SH-SY5Y (cell line): ENCODE data around the gene STXBP3.

Source experiments
- GATA2 ChIP-seq: IDR thresholded peaks from 2 replicates; pipeline ENCODE4 v1.6.1; 2011; ENCODE audit warnings: mild to moderate bottlenecking, low read depth, low read length
- GATA3 ChIP-seq: IDR thresholded peaks from 2 replicates; pipeline ENCODE4 v1.6.1; 2011; ENCODE audit warnings: low read depth, mild to moderate bottlenecking, low read length, moderate library complexity

DNA sequence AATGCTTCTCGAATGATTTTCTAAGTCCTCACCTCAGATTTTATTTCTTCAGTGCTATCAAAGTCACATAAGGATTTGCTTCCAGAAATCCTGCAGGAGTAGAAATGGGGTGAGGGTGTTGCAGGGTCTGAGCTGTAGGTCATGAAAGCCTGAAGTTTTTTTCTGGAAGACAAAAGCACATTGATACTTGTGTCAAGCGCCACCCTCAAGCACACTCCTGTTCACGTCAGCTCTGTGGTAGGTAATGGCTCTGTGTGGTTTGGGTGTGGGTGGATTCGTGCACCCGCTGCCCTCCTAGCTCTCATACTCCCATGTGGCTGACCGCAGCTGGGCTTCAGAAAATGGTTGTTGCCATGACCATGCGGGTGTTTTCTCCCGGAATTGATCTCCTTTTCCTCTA is 70.5 kb downstream of the STXBP3 start:
- TF ChIP-seq GATA2 (no peak), GATA3 (no peak)
